ENCODE data around the gene LRTM2.

LRTM2 gene

DNA sequence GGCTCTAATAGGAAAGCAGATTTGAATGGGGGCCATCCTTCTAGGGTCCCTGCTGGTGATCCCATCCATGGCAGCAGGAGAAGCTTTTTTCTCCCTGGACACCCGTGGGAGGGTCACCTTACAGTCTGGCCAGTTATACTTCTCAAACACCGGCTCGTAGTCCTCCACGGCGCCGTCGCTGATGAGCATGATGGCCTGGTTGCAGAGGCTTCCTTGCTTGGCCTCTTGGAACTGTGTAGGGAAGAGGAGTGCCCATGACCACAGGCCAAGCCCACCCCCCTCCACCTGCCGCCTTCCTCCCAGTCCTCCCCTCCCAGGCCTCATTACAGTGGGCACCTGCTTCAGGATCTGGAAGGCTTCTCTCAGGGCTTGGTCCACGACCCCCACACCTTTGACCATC, 64.3 kb downstream of the LRTM2 start:
- FAIRE-seq = no peak
- TF ChIP-seq POLR2A (IDR thresholded peaks at IDR 0.05; ENCODE audit: low read depth, low read length) = no peak
- no peak for DNase-seq (ENCODE audit: insufficient read length, low spot score)

DNA sequence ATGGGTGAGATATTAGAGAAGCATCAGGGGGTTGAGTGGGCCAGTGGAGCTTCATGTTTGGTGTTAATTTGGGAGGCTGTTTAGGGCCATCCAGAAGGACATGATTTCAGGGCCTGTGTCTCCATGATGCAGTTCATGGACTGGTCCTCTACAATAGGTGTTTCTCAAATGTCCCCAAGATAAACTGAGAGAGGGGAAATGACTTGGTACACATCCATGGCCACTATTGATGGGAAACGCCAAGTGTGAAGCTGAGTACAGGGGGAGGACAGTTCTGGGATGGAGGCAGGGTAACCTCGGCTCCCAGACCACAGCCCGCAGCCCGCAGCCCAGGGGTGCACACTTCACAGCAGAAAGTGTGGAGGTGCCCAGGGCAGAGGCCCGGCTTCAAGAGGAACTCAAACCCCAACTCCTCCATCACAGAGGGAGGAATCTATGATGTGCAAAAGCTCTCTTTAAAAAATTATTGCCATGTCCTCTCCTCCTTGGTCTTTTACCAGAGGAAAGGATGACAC, 64.8 kb downstream of the LRTM2 start:
- FAIRE-seq (no peak), DNase-seq (ENCODE audit: insufficient read length, low spot score) (no peak)
- TF ChIP-seq POLR2A (IDR thresholded peaks at IDR 0.05; ENCODE audit: low read depth, low read length) = no peak

DNA sequence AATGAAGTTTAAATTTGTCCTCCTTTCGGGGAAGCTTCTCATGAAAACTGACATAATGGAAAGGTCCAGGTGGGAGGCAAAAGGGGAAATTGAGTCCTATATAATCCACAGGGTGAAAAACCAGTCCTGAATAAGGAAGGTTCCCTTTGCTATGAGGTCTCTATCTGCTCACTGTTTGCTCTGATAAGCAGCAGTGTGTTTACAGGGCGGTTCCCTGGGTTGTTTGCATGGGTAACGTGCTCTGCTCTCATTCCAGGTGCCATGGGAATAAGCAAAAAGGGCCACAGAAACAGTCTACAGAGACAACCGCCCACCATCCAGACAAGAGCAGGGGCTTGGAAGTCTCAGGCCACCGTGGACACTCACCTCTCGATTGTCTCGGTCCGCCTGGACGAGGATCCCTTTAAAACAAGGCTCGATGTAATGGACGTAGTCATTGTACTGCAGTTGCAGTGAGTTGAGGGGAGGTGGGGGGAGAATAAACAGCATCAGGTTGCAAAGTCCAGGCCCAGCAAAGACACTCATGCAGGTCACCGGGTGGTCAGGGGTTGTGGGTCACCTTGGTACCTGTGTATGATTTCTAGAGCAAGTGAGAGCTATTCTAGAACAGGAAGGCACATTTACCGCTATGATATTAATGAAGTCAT, 65.4 kb downstream of the LRTM2 start:
- TF ChIP-seq POLR2A (IDR thresholded peaks at IDR 0.05; ENCODE audit: low read depth, low read length) = no peak
- DNase-seq (ENCODE audit: insufficient read length, low spot score) (no peak), FAIRE-seq (no peak)

Data from H54 (cell line).